OCI-M1 (cell line): Measurements from ENCODE around the gene NFATC3.

Experiments
- DNase-seq: peaks from one replicate; lab custom pipeline; 2025; lab: John Stamatoyannopoulos, UW

The NFATC3 gene

GRCh38 chr16:68230956-68231355, 145.8 kb downstream of the NFATC3 start:
- DNase-seq = no peak

- no peak for DNase-seq
These were observed 146.4 kb downstream of the NFATC3 start for GRCh38 chr16:68231384-68232136.

- DNase-seq = no peak
These were observed 147.2 kb downstream of the NFATC3 start for GRCh38 chr16:68232335-68232734.

- DNase-seq = no peak
These were observed 148.1 kb downstream of the NFATC3 start for GRCh38 chr16:68233085-68233834.

GRCh38 chr16:68233835-68234187, 148.6 kb downstream of the NFATC3 start:
- DNase-seq = no peak

- DNase-seq = peak; percentile 13
These were observed 149.3 kb downstream of the NFATC3 start for GRCh38 chr16:68234188-68235107.

GRCh38 chr16:68235108-68235886, 150.1 kb downstream of the NFATC3 start:
- DNase-seq = no peak

- no peak for DNase-seq
These were observed 150.6 kb downstream of the NFATC3 start, which contains the start of gene ESRP2 for GRCh38 chr16:68235887-68236136. Gene ESRP2 (minus strand): TSS chr16:68236127. CDS start chr16:68236045, 82 bp downstream.

GRCh38 chr16:68236137-68236825, 151.1 kb downstream of the NFATC3 start:
- no peak for DNase-seq

GRCh38 chr16:68236826-68237242, 151.7 kb downstream of the NFATC3 start:
- DNase-seq = no peak

GRCh38 chr16:68237243-68238028, 152.3 kb downstream of the NFATC3 start:
- peak; percentile 99 for DNase-seq

- no peak for DNase-seq
These were observed 152.8 kb downstream of the NFATC3 start for GRCh38 chr16:68238029-68238345.

GRCh38 chr16:68242085-68242484, 156.9 kb downstream of the NFATC3 start:
- no peak for DNase-seq

- DNase-seq = no peak
These were observed 158.0 kb downstream of the NFATC3 start for GRCh38 chr16:68242926-68243858.

GRCh38 chr16:68244481-68244902, 159.3 kb downstream of the NFATC3 start:
- no peak for DNase-seq

GRCh38 chr16:68244903-68245853, 160.0 kb downstream of the NFATC3 start, which contains the start of gene PLA2G15:
Gene PLA2G15 (plus strand): TSS chr16:68245373. CDS start chr16:68245427, 54 bp downstream.
- DNase-seq = peak; percentile 93

- DNase-seq = no peak
These were observed 161.0 kb downstream of the NFATC3 start for GRCh38 chr16:68246121-68246520.

- DNase-seq = peak; percentile 54
These were observed 161.5 kb downstream of the NFATC3 start for GRCh38 chr16:68246666-68247065.
